HL-60 (cell line): ENCODE measurements around the gene ZNF789.

Experiments used
- DNase-seq, 2 experiments: peaks; one replicate each; pipeline ENCODE4 v3.0.0-alpha.2; 2010 to 2020; ENCODE audit warnings: low read depth in 1 of 2, low spot score in 1 of 2
- H3K27ac ChIP-seq: fragments of 250-450 bp; sonication (Bioruptor Pico); replicated peaks from 2 replicates; pipeline ENCODE4 v1.5.1; 2020; ENCODE audit warnings: mild to moderate bottlenecking, moderate library complexity
- H3K27me3 ChIP-seq: fragments of 250-450 bp; sonication (Bioruptor Pico); 2 replicates; pipeline ENCODE4 v1.5.1; 2021; ENCODE audit warnings: mild to moderate bottlenecking, moderate library complexity; ENCODE audit not compliant: insufficient read depth, poor library complexity, severe bottlenecking
- H3K4me3 ChIP-seq: replicated peaks from 2 replicates; pipeline ENCODE4 v1.5.1; 2011; ENCODE audit warnings: mild to moderate bottlenecking, control low read depth, low read length; ENCODE audit not compliant: insufficient read depth
- GABPA ChIP-seq: IDR thresholded peaks from 2 replicates; pipeline ENCODE4 v1.6.1; 2012; ENCODE audit warnings: low read depth
- POLR2AphosphoS5 ChIP-seq: IDR thresholded peaks from 2 replicates; pipeline ENCODE4 v1.6.1; 2012; ENCODE audit warnings: low read depth
- SPI1 ChIP-seq: IDR thresholded peaks from 2 replicates; pipeline ENCODE4 v1.6.1; 2012; ENCODE audit warnings: low read depth, mild to moderate bottlenecking, borderline replicate concordance
- TF ChIP-seq, protein P1 (sequence below): IDR thresholded peaks from one replicate; pipeline ENCODE4 v1.5.1; 2011; ENCODE audit warnings: low read length, control low read depth, inconsistent platforms; ENCODE audit not compliant: insufficient read depth
- TF ChIP-seq, protein P2 (sequence below): IDR thresholded peaks from 2 replicates; pipeline ENCODE4 v1.6.1; 2012; ENCODE audit warnings: low read depth; ENCODE audit not compliant: insufficient replicate concordance

The ZNF789 gene

DNA sequence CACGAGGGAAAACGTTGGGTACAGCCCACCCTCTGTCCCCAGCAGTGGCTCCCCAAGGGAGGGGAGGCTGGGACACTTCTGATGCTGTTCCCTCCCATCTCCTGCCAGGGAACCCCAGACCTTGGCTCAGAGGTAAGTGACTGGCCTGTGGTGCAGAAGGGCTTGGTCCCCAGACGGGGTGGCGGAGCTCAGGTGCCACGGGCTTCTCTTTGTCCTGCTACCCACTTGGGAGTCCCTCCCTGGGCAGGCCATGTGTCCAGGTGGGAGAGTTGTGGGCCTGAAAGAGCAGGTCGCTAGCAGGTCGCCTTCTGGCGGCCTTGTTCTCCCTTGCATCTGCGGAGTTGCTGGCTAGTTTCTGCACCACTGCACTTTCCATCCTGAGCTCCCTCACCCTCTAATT, 16.8 kb upstream of the ZNF789 start:
- Histone ChIP-seq H3K27me3 (no peaks in the 10 kb centered on the region), H3K4me3 (no peak overlapping the region), H3K27ac (no peak overlapping the region)
- TF ChIP-seq, protein P1, sequence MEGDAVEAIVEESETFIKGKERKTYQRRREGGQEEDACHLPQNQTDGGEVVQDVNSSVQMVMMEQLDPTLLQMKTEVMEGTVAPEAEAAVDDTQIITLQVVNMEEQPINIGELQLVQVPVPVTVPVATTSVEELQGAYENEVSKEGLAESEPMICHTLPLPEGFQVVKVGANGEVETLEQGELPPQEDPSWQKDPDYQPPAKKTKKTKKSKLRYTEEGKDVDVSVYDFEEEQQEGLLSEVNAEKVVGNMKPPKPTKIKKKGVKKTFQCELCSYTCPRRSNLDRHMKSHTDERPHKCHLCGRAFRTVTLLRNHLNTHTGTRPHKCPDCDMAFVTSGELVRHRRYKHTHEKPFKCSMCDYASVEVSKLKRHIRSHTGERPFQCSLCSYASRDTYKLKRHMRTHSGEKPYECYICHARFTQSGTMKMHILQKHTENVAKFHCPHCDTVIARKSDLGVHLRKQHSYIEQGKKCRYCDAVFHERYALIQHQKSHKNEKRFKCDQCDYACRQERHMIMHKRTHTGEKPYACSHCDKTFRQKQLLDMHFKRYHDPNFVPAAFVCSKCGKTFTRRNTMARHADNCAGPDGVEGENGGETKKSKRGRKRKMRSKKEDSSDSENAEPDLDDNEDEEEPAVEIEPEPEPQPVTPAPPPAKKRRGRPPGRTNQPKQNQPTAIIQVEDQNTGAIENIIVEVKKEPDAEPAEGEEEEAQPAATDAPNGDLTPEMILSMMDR = no peak
- TF ChIP-seq POLR2AphosphoS5 (no peak), SPI1 (no peak), GABPA (no peak)
- DNase-seq = no peak

DNA sequence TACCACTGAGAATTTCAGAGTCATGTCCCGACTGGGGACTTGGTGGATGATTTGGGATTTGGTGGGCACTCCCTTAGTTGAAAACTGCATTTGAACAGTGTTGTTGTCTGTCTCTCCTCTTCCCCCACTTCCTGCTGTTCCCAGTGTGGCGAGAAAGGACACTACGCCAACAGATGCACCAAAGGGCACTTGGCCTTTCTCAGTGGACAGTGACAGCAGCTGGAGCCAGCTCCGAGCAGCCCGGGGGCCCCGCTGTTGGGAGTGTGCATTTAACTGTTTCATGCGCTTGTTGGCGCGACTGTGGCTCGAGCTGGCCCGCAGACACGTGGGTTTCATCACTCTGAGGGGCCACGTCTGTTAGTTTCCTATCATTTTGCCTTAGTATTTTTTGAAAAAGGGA, 16.4 kb upstream of the ZNF789 start:
- TF ChIP-seq GABPA (no peak), SPI1 (no peak), POLR2AphosphoS5 (no peak; the same call in 1 of the 2 replicates)
- TF ChIP-seq, protein P1 = no peak
- TF ChIP-seq, protein P2, sequence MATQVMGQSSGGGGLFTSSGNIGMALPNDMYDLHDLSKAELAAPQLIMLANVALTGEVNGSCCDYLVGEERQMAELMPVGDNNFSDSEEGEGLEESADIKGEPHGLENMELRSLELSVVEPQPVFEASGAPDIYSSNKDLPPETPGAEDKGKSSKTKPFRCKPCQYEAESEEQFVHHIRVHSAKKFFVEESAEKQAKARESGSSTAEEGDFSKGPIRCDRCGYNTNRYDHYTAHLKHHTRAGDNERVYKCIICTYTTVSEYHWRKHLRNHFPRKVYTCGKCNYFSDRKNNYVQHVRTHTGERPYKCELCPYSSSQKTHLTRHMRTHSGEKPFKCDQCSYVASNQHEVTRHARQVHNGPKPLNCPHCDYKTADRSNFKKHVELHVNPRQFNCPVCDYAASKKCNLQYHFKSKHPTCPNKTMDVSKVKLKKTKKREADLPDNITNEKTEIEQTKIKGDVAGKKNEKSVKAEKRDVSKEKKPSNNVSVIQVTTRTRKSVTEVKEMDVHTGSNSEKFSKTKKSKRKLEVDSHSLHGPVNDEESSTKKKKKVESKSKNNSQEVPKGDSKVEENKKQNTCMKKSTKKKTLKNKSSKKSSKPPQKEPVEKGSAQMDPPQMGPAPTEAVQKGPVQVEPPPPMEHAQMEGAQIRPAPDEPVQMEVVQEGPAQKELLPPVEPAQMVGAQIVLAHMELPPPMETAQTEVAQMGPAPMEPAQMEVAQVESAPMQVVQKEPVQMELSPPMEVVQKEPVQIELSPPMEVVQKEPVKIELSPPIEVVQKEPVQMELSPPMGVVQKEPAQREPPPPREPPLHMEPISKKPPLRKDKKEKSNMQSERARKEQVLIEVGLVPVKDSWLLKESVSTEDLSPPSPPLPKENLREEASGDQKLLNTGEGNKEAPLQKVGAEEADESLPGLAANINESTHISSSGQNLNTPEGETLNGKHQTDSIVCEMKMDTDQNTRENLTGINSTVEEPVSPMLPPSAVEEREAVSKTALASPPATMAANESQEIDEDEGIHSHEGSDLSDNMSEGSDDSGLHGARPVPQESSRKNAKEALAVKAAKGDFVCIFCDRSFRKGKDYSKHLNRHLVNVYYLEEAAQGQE = no peak
- DNase-seq = no peak
- H3K4me3 ChIP-seq = no peak overlapping the region
- H3K27me3 ChIP-seq = no peaks in the 10 kb centered on the region
- no peak overlapping the region for H3K27ac ChIP-seq

DNA sequence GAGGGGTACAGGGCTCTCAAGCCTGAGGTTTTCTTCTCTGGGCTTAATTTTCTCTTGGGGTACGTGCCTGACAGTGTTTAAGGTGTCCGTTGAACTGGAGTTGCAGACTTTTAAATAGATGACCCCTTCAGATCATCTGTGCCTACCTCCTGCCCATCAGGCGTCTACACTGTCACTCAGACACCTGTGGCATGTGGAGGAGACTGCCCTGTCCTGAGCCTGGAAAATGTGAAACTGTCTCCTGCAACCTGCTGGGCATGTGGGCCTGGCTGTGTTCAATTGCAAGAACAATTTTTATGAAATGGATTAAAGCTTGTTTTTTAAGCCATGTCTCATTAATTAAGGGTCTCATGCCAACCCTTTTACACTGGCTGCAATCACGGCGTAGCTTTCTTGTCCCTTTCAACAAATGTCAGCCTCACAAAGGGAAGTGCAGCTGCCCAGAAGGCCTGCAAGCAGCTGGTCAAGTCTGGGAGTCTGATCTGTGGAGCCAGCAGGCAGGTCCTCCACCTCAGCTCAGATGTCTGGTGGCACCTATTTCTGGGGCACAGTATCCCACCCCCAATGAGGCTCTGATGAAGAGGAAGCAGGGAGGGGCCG, 15.5 kb upstream of the ZNF789 start:
- TF ChIP-seq SPI1 = no peak
- no peak for TF ChIP-seq POLR2AphosphoS5
- TF ChIP-seq GABPA = no peak
- TF ChIP-seq, protein P1 = no peak
- TF ChIP-seq, protein P2 = no peak
- Histone ChIP-seq H3K27me3 (no peaks in the 10 kb centered on the region), H3K4me3 (no peak overlapping the region), H3K27ac (no peak overlapping the region)
- DNase-seq = no peak
